GM21723 (cell line): ENCODE measurements around the gene SPTBN1.
A peak's percentile ranks its signal among the peaks of the same experiment; 100 is the strongest.

Experiments used
- ATAC-seq: cut with Tn5 transposase; IDR thresholded peaks from one replicate; pipeline ENCODE4 v1.9.1; 2021; ENCODE audit warnings: mild to moderate bottlenecking, moderate library complexity; ENCODE audit not compliant: unreplicated experiment

SPTBN1 gene

GRCh38 chr2:54627973-54628372 lies 171.8 kb downstream of the SPTBN1 start:
- ATAC-seq: no peak

- no peak for ATAC-seq
These were observed 172.3 kb downstream of the SPTBN1 start for GRCh38 chr2:54628418-54628817.

- no peak for ATAC-seq
These were observed 172.8 kb downstream of the SPTBN1 start for GRCh38 chr2:54628957-54629356.

- ATAC-seq: no peak
These were observed 173.3 kb downstream of the SPTBN1 start for GRCh38 chr2:54629390-54629789.

GRCh38 chr2:54629914-54630857 lies 174.1 kb downstream of the SPTBN1 start:
- ATAC-seq: no peak

GRCh38 chr2:54630858-54631497 lies 174.9 kb downstream of the SPTBN1 start:
- no peak for ATAC-seq

- ATAC-seq: no peak
These were observed 175.6 kb downstream of the SPTBN1 start for GRCh38 chr2:54631755-54632154.

- no peak for ATAC-seq
These were observed 176.9 kb downstream of the SPTBN1 start for GRCh38 chr2:54632733-54633692.

GRCh38 chr2:54634021-54634420 lies 177.9 kb downstream of the SPTBN1 start:
- ATAC-seq: no peak

GRCh38 chr2:54634564-54635511 lies 178.7 kb downstream of the SPTBN1 start:
- peak; percentile 84 for ATAC-seq

GRCh38 chr2:54635554-54636152 lies 179.5 kb downstream of the SPTBN1 start:
- no peak for ATAC-seq

GRCh38 chr2:54636415-54637139 lies 180.4 kb downstream of the SPTBN1 start:
- ATAC-seq: no peak

- peak; percentile 29 for ATAC-seq
These were observed 182.0 kb downstream of the SPTBN1 start for GRCh38 chr2:54638103-54638502.

- ATAC-seq: no peak
These were observed 182.7 kb downstream of the SPTBN1 start for GRCh38 chr2:54638774-54639187.

- ATAC-seq: no peak
These were observed 183.5 kb downstream of the SPTBN1 start for GRCh38 chr2:54639609-54640008.

- ATAC-seq: no peak
These were observed 184.9 kb downstream of the SPTBN1 start for GRCh38 chr2:54640834-54641540.

- no peak for ATAC-seq
These were observed 185.9 kb downstream of the SPTBN1 start for GRCh38 chr2:54641988-54642387.
